GM20431 (cell line): ENCODE measurements around the gene MRPS18C.
"Not testable (repeated sequence)": the region's sequence is repeated elsewhere in the genome, so short reads cannot be mapped to it uniquely, and the experiment has no call there.

Experiments
- in situ Hi-C: fragments of 300-500 bp; cut with MseI, MboI; formaldehyde crosslinking; loops from one replicate; pipeline ENCODE4 v1.15.0; 2020; ENCODE audit warnings: low sequenced_read_pairs; ENCODE audit not compliant: unreplicated experiment

MRPS18C gene

GRCh38 chr4:83496085-83496917, 40.4 kb downstream of the MRPS18C start:
- in situ Hi-C loops: not testable (repeated sequence)

GRCh38 chr4:83498187-83498586, 42.3 kb downstream of the MRPS18C start:
- in situ Hi-C loops: no loop called here

GRCh38 chr4:83501671-83502070, 45.8 kb downstream of the MRPS18C start:
- in situ Hi-C loops: not testable (repeated sequence)

GRCh38 chr4:83503974-83504373, 48.1 kb downstream of the MRPS18C start:
- in situ Hi-C loops: no loop called here

GRCh38 chr4:83504503-83504902, 48.6 kb downstream of the MRPS18C start:
- in situ Hi-C loops: no loop called here

GRCh38 chr4:83504996-83505395, 49.1 kb downstream of the MRPS18C start:
- in situ Hi-C loops: no loop called here

GRCh38 chr4:83509156-83509585, 53.3 kb downstream of the MRPS18C start:
- in situ Hi-C loops: not testable (repeated sequence)

GRCh38 chr4:83510442-83510841, 54.6 kb downstream of the MRPS18C start:
- in situ Hi-C loops: loop anchor here (10.0 kb wide), 1 partner anchor 124 kb away; no protein-coding TSS in a partner anchor
